T47D (cell line): ENCODE measurements around the gene ASRGL1.
"Not testable (repeated sequence)": the region's sequence is repeated elsewhere in the genome, so short reads cannot be mapped to it uniquely, and the experiment has no call there.

Source experiments
- DNase-seq, 2 experiments: peaks; one replicate each; pipeline versions ENCODE4 v3.0.0 to v3.0.0-alpha.2; 2011 to 2012; ENCODE audit warnings: low read depth in 1 of 2, low spot score in 1 of 2
- JUND ChIP-seq: IDR thresholded peaks from 2 replicates; pipeline ENCODE4 v1.6.1; 2012; ENCODE audit warnings: low read depth
- in situ Hi-C: cut with HindIII; loops from 2 replicates; pipeline ENCODE4 v1.10.0; 2016; ENCODE audit warnings: low sequenced_read_pairs, low pct_unique_long_range_greater_than_20kb

The ASRGL1 gene

GRCh38 chr11:62370743-62371440 is 33.6 kb downstream of the ASRGL1 start:
- in situ Hi-C loops = no loop called here
- no peak for TF ChIP-seq JUND
- no peak for DNase-seq

- TF ChIP-seq JUND = no peak
- no peak for DNase-seq
- in situ Hi-C loops = no loop called here
Observed at GRCh38 chr11:62372871-62373270, 35.6 kb downstream of the ASRGL1 start.

GRCh38 chr11:62373464-62374119 is 36.3 kb downstream of the ASRGL1 start:
- TF ChIP-seq JUND = no peak
- no peak for DNase-seq
- in situ Hi-C loops = no loop called here

GRCh38 chr11:62374801-62375200 is 37.6 kb downstream of the ASRGL1 start:
- DNase-seq = no peak
- no peak for TF ChIP-seq JUND
- in situ Hi-C loops = no loop called here

- DNase-seq = peak in 1 of 2 experiments; percentile 73
- in situ Hi-C loops = not testable (repeated sequence)
Observed at GRCh38 chr11:62378459-62379063, 41.3 kb downstream of the ASRGL1 start.

DNA sequence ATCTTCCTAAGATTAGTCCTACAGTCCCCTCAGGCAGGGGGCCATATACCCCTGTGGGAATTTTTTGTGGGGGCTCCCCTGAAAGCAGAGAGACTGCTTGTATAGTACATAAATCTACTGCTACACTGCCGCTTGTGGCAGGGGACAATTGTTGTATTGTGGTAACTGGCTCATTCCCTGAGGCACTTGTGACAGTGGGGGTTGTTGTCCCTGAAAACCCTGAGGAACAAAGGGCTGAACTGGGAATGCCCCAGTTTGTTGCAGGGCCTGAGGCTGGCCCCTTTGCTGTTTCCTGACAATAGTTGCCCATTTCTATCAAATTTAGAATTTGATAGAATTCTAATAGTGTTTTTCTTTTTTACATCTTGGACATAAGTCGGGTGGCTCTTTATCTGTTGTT is 42.3 kb downstream of the ASRGL1 start:
- DNase-seq, in situ Hi-C loops: not testable (repeated sequence)

GRCh38 chr11:62380821-62381245 is 43.6 kb downstream of the ASRGL1 start:
- DNase-seq = peak; percentile 41 to 83
- in situ Hi-C loops = not testable (repeated sequence)

DNA sequence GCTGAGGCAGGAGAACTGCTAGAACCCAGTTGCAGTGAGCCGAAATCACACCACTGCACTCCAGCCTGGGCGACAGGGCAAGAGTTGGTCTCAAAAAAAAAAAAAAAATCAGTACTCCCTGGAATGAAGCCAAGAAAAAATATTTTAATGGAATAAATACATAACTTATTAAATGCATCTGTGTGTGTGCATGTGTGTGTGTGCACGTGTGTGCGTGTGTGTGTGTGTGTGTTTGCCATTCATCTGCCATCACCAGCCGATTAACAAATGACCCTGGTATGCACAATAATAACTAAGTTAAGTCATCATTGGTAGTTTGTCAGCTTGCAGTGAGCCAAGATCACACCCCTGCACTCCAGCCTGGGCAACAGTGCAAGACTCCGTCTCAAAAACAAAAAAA is 46.6 kb downstream of the ASRGL1 start:
- DNase-seq = no peak
- in situ Hi-C loops = no loop called here
- no peak for TF ChIP-seq JUND

- in situ Hi-C loops, DNase-seq: not testable (repeated sequence)
Observed at GRCh38 chr11:62386083-62386482, 48.8 kb downstream of the ASRGL1 start.

DNA sequence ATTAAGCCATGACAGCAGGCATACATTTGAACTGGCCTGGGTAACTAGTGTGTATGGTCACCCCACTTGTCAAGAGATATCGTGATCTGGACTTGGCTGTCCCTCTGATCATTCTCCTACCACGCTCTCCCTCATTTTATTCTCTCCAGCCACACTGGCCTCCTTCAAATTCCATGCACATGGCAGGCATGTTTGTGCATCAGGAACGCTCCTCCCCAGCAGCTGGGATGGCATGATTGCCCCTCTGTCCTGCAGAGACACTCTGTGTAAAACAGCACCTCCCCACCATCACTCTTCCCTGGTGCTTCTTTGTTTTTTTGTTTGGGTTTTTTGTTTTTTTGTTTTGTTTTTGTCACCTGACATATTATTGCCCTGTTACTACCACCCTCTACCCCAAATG is 50.1 kb downstream of the ASRGL1 start:
- no peak for DNase-seq
- TF ChIP-seq JUND = no peak
- in situ Hi-C loops = no loop called here

DNA sequence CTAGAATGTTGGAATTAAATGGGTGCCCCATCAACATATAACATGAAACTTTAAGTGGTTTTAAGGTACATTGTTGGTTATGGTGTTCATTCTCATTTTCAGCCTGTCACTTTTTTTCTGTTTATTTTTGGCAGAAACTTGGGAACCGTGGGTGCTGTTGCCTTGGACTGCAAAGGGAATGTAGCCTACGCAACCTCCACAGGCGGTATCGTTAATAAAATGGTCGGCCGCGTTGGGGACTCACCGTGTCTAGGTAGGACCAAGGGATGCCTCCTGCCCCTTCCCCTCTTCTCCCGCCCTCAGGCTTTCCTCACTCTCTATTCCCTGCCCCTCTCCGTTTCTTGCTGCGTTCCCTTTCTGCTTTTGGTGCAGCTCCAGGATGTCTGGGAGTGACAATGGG is 51.8 kb downstream of the ASRGL1 start:
- TF ChIP-seq JUND = no peak
- DNase-seq = no peak
- in situ Hi-C loops = no loop called here

DNA sequence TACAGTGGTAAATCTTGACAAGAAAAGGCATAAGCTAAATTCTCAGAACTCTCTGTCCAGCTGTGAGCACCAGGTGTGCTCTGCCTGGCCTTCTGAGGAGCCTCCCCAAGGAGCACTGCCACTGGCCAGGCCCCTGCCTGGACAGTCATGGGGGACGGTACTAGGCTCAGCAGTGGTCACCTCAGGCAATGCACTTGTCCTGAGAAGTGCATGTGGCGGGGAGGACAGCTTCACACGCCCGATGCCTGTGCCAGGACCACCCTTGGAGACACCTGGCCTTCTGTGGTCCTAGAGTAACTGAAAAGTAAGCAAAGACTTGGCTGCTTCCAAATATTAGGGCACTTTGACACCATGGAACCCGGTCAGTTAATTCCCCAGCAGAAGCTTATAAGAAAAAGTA is 53.0 kb downstream of the ASRGL1 start:
- no peak for DNase-seq
- in situ Hi-C loops = no loop called here

DNA sequence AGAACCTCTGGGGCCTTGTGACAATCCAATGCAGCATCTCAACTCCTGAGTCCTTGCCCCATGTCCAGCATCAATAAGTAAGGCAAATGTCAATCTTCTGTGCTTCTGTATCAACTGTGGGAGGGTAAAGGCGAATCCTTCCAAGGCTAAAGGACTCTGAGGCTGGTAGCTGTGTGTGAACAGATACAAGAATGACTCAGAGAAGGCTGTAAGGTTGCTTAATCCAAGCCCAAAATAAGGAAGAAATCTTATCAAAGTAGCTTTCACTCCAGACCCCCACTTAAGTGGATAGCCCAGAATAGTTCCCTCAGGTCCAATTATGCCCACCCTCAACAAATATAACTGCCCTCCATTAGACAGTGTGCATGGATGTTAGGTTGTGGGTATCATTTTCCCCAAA is 53.5 kb downstream of the ASRGL1 start:
- in situ Hi-C loops = no loop called here

More for the DNA sequence above, 53.0 kb downstream of the ASRGL1 start:
- TF ChIP-seq JUND = no peak

More for the DNA sequence above, 53.5 kb downstream of the ASRGL1 start:
- no peak for DNase-seq
- TF ChIP-seq JUND = no peak
